Measurements from ENCODE around the gene PTPRD.

Gene PTPRD

GRCh38 chr9:10447036-10447435 lies 165.8 kb downstream of the PTPRD start:
- no peak for TF ChIP-seq CTCF (IDR thresholded peaks at IDR 0.05; ENCODE audit: borderline replicate concordance, control extremely low read depth, extremely low read depth, insufficient read depth, missing control alignments)
- no peak for DNase-seq (ENCODE audit: low spot score)
- in situ Hi-C loops (cut with MboI; ENCODE audit: low sequenced_read_pairs, unreplicated experiment) = no loop called here

DNA sequence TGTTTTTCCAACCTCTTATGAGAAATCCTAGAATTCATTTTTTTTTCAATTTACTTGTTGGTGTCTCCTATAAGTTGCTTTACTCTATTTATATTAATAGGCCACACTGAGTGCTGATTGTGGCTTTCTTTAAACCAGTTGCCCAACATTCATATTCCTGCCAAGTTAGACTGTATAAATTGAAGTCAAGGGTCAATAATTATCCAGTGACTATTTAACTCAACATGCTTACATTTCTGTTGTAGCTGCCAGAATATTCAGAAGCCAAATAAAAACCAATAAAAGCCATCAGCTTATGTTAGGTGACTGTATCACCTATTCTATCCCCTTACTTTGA lies 169.0 kb downstream of the PTPRD start:
- no peak for DNase-seq (ENCODE audit: low spot score)
- no peak for TF ChIP-seq CTCF (IDR thresholded peaks at IDR 0.05; ENCODE audit: borderline replicate concordance, control extremely low read depth, extremely low read depth, insufficient read depth, missing control alignments)
- in situ Hi-C loops (cut with MboI; ENCODE audit: low sequenced_read_pairs, unreplicated experiment) = no loop called here

GRCh38 chr9:10443181-10443867 lies 169.5 kb downstream of the PTPRD start:
- in situ Hi-C loops (cut with MboI; ENCODE audit: low sequenced_read_pairs, unreplicated experiment) = no loop called here
- TF ChIP-seq CTCF (IDR thresholded peaks at IDR 0.05; ENCODE audit: borderline replicate concordance, control extremely low read depth, extremely low read depth, insufficient read depth, missing control alignments) = no peak
- no peak for DNase-seq (ENCODE audit: low spot score)

- no peak for DNase-seq (ENCODE audit: low spot score)
- in situ Hi-C loops (cut with MboI; ENCODE audit: low sequenced_read_pairs, unreplicated experiment) = no loop called here
- TF ChIP-seq CTCF (IDR thresholded peaks at IDR 0.05; ENCODE audit: borderline replicate concordance, control extremely low read depth, extremely low read depth, insufficient read depth, missing control alignments) = no peak
These were observed 173.8 kb downstream of the PTPRD start for GRCh38 chr9:10438955-10439354.

GRCh38 chr9:10436756-10437155 lies 176.0 kb downstream of the PTPRD start:
- no peak for TF ChIP-seq CTCF (IDR thresholded peaks at IDR 0.05; ENCODE audit: borderline replicate concordance, control extremely low read depth, extremely low read depth, insufficient read depth, missing control alignments)
- DNase-seq (ENCODE audit: low spot score) = no peak
- in situ Hi-C loops (cut with MboI; ENCODE audit: low sequenced_read_pairs, unreplicated experiment) = no loop called here

- no peak for DNase-seq (ENCODE audit: low spot score)
- TF ChIP-seq CTCF (IDR thresholded peaks at IDR 0.05; ENCODE audit: borderline replicate concordance, control extremely low read depth, extremely low read depth, insufficient read depth, missing control alignments) = no peak
These were observed 178.4 kb downstream of the PTPRD start for GRCh38 chr9:10434412-10434811.

More at GRCh38 chr9:10434412-10434811, 178.4 kb downstream of the PTPRD start:
- in situ Hi-C loops (cut with MboI; ENCODE audit: low sequenced_read_pairs, unreplicated experiment) = no loop called here

Data from GM13976 (cell line).